ENCODE data around the gene KLF3. TPM values are rescaled to one million over a fixed set of nuclear protein-coding genes. Genes with fewer than 3 reads are reported as not detected.

KLF3 gene
- total and polyA plus RNA-seq, 2 experiments from 2014 or later: 13.8 to 14.7 TPM

DNA sequence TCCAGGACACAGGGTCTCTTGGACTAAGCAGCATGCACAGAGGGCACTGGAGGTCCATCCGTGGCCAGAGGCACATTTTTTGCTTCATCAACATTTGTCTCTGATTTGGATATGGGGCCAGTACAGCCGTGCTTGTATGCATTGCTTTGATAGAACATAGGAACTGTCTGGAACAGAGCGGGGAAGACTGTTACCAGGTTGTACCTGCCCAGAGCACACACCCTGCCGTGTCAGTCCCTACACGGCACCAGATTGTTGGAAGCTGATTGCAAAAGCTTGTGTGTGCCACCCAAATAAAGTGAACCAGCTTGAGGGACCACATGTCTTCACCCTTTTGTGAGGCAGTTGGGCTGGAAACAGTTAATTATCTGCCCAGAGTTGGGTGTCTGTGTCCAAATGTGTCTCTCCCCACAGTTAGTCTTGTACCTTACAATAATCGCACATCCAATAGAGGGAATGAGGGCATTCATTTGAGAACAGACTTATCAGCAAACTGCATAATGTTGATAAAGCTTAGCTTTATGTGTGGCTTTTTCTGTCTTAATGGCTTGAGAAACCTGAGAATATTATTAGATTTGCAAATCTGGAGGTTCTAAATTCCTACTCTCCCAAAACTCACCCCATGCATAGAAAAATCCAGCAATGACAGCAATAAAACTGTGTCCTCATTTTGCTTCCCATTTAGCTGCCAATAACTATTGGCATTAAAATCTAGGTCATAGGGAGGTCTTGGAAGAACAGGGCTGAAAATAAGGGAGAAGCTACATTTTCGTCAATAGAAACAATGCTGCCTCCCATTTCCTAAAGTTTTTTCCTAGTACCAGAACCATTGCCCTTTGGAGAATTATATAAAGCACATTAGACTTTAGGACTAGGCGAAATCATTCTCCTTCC, 21.2 kb downstream of the KLF3 start:
- H3K4me2 ChIP-seq (ENCODE audit: unreplicated experiment): no peak overlapping the region
- peaks cover 100% of the 10 kb centered on the region for H3K79me2 ChIP-seq (ENCODE audit: insufficient read depth)
- H3K9me3 ChIP-seq (ENCODE audit: low read depth): no peaks in the 10 kb centered on the region
- H3K36me3 ChIP-seq (ENCODE audit: low read depth): peaks cover 44% of the 10 kb centered on the region
- TF ChIP-seq EZH2 (IDR thresholded peaks at IDR 0.05; ENCODE audit: insufficient read depth, poor library complexity, severe bottlenecking): no peak
- no peak overlapping the region for H2AFZ ChIP-seq
- peaks cover 8% of the 10 kb centered on the region; the same call in 1 of the 2 replicates for H4K20me1 ChIP-seq (ENCODE audit: insufficient read depth)
- H3K27ac ChIP-seq: no peak overlapping the region
- no peaks in the 10 kb centered on the region for H3K27me3 ChIP-seq (replicated peaks; ENCODE audit: insufficient read depth)
- no peak overlapping the region for H3K4me3 ChIP-seq
- DNase-seq: no peak
- no peaks in the 10 kb centered on the region for H3K9me2 ChIP-seq (ENCODE audit: insufficient read depth)
- WGBS, 2 experiments (ENCODE audit: low coverage in 1 of 2, low lambda C conversion rate in 2 of 2, missing lambda C conversion rate in 2 of 2): 56% methylated on average over 8 of the region's 8 CpGs
- H3F3A ChIP-seq (ENCODE audit: insufficient read depth): peaks cover 12% of the 10 kb centered on the region
- in situ Hi-C loops (cut with MboI): no loop called here
- H3K9ac ChIP-seq: no peak overlapping the region
- peaks cover 12% of the 10 kb centered on the region for H3K4me1 ChIP-seq (ENCODE audit: insufficient read depth)

GRCh38 chr4:38686682-38687081, 22.7 kb downstream of the KLF3 start:
- Histone ChIP-seq H2AFZ (no peak overlapping the region), H3F3A (ENCODE audit: insufficient read depth) (peaks cover 19% of the 10 kb centered on the region), H3K36me3 (ENCODE audit: low read depth) (peaks cover 47% of the 10 kb centered on the region), H3K4me1 (ENCODE audit: insufficient read depth) (peaks cover 18% of the 10 kb centered on the region), H4K20me1 (ENCODE audit: insufficient read depth) (peaks cover 8% of the 10 kb centered on the region; the same call in 1 of the 2 replicates), H3K27ac (no peak overlapping the region), H3K9ac (no peak overlapping the region), H3K9me2 (ENCODE audit: insufficient read depth) (no peaks in the 10 kb centered on the region), H3K9me3 (ENCODE audit: low read depth) (no peaks in the 10 kb centered on the region), H3K79me2 (ENCODE audit: insufficient read depth) (peaks cover 96% of the 10 kb centered on the region), H3K4me2 (ENCODE audit: unreplicated experiment) (no peak overlapping the region), H3K27me3 (replicated peaks; ENCODE audit: insufficient read depth) (no peaks in the 10 kb centered on the region), H3K4me3 (no peak overlapping the region)
- WGBS, 2 experiments (ENCODE audit: low coverage in 1 of 2, low lambda C conversion rate in 2 of 2, missing lambda C conversion rate in 2 of 2): 26 to 43% methylated on average over 3 of the region's 3 CpGs
- DNase-seq: no peak
- in situ Hi-C loops (cut with MboI): no loop called here
- no peak for TF ChIP-seq EZH2phosphoT487 (IDR thresholded peaks at IDR 0.05; ENCODE audit: insufficient read depth, low read depth)
- no peak for TF ChIP-seq EZH2 (IDR thresholded peaks at IDR 0.05; ENCODE audit: insufficient read depth, poor library complexity, severe bottlenecking)

- H3K27me3 ChIP-seq (replicated peaks; ENCODE audit: insufficient read depth): no peaks in the 10 kb centered on the region
- H3K36me3 ChIP-seq (ENCODE audit: low read depth): peaks cover 48% of the 10 kb centered on the region
- H3K79me2 ChIP-seq (ENCODE audit: insufficient read depth): peaks cover 87% of the 10 kb centered on the region
- H3K4me3 ChIP-seq: no peak overlapping the region
- no peak overlapping the region for H3K4me2 ChIP-seq (ENCODE audit: unreplicated experiment)
- TF ChIP-seq EZH2 (IDR thresholded peaks at IDR 0.05; ENCODE audit: insufficient read depth, poor library complexity, severe bottlenecking): no peak
- TF ChIP-seq EZH2phosphoT487 (IDR thresholded peaks at IDR 0.05; ENCODE audit: insufficient read depth, low read depth): no peak
- H3K9me3 ChIP-seq (ENCODE audit: low read depth): no peaks in the 10 kb centered on the region
- peaks cover 8% of the 10 kb centered on the region; the same call in 1 of the 2 replicates for H4K20me1 ChIP-seq (ENCODE audit: insufficient read depth)
- H2AFZ ChIP-seq: no peak overlapping the region
- no peak overlapping the region for H3K9ac ChIP-seq
- H3F3A ChIP-seq (ENCODE audit: insufficient read depth): peaks cover 20% of the 10 kb centered on the region
- 63 to 73% methylated on average over 4 of the region's 4 CpGs for WGBS, 2 experiments (ENCODE audit: low coverage in 1 of 2, low lambda C conversion rate in 2 of 2, missing lambda C conversion rate in 2 of 2)
- peak; percentile 56 for DNase-seq
- in situ Hi-C loops (cut with MboI): no loop called here
- no peaks in the 10 kb centered on the region for H3K9me2 ChIP-seq (ENCODE audit: insufficient read depth)
- H3K27ac ChIP-seq: no peak overlapping the region
- peaks cover 25% of the 10 kb centered on the region for H3K4me1 ChIP-seq (ENCODE audit: insufficient read depth)
These were observed 23.6 kb downstream of the KLF3 start for GRCh38 chr4:38687571-38688011.

GRCh38 chr4:38688676-38689355, 24.8 kb downstream of the KLF3 start:
- 94 to 96% methylated on average over 26 of the region's 26 CpGs for WGBS, 2 experiments (ENCODE audit: low coverage in 1 of 2, low lambda C conversion rate in 2 of 2, missing lambda C conversion rate in 2 of 2)
- DNase-seq: no peak
- H3K27me3 ChIP-seq (replicated peaks; ENCODE audit: insufficient read depth): no peaks in the 10 kb centered on the region
- H3K4me3 ChIP-seq: no peak overlapping the region
- H3F3A ChIP-seq (ENCODE audit: insufficient read depth): peaks cover 17% of the 10 kb centered on the region
- peaks cover 8% of the 10 kb centered on the region; the same call in 1 of the 2 replicates for H4K20me1 ChIP-seq (ENCODE audit: insufficient read depth)
- H3K4me2 ChIP-seq (ENCODE audit: unreplicated experiment): no peak overlapping the region
- H3K27ac ChIP-seq: no peak overlapping the region
- TF ChIP-seq EZH2 (IDR thresholded peaks at IDR 0.05; ENCODE audit: insufficient read depth, poor library complexity, severe bottlenecking) (no peak), EZH2phosphoT487 (IDR thresholded peaks at IDR 0.05; ENCODE audit: insufficient read depth, low read depth) (no peak)
- H3K36me3 ChIP-seq (ENCODE audit: low read depth): peaks cover 52% of the 10 kb centered on the region
- in situ Hi-C loops (cut with MboI): no loop called here
- H3K79me2 ChIP-seq (ENCODE audit: insufficient read depth): peaks cover 75% of the 10 kb centered on the region
- H2AFZ ChIP-seq: no peak overlapping the region
- H3K9me2 ChIP-seq (ENCODE audit: insufficient read depth): no peaks in the 10 kb centered on the region
- peaks cover 25% of the 10 kb centered on the region for H3K4me1 ChIP-seq (ENCODE audit: insufficient read depth)
- H3K9me3 ChIP-seq (ENCODE audit: low read depth): no peaks in the 10 kb centered on the region
- no peak overlapping the region for H3K9ac ChIP-seq
